ENCODE measurements around the gene SLC1A2.

DNA sequence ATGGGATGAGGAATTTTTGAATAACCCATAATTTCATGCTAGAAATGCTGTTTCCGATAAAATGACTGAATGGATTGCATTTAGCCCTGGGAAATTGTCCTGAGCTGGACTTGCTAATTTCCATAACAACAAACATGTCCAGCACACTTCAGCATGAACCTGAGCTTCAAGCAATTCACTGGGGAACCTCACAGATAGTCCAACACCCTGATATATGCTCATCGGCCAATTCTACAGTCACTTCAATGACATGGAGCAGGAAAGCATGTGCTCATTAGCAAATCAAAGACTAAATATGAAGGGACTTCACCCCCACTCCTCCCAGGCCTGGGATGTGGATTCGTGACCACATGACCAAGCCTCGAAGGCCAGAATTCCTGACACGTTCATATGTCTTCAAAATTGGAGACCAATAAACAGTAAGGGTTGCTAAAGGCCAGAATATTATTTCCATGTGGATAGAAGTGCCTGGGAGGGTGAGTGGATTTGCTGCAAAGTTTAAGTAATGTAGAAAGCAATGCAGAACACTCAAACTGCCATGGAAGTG, 131.9 kb downstream of the SLC1A2 start:
- TF ChIP-seq, protein P1, sequence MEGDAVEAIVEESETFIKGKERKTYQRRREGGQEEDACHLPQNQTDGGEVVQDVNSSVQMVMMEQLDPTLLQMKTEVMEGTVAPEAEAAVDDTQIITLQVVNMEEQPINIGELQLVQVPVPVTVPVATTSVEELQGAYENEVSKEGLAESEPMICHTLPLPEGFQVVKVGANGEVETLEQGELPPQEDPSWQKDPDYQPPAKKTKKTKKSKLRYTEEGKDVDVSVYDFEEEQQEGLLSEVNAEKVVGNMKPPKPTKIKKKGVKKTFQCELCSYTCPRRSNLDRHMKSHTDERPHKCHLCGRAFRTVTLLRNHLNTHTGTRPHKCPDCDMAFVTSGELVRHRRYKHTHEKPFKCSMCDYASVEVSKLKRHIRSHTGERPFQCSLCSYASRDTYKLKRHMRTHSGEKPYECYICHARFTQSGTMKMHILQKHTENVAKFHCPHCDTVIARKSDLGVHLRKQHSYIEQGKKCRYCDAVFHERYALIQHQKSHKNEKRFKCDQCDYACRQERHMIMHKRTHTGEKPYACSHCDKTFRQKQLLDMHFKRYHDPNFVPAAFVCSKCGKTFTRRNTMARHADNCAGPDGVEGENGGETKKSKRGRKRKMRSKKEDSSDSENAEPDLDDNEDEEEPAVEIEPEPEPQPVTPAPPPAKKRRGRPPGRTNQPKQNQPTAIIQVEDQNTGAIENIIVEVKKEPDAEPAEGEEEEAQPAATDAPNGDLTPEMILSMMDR (IDR thresholded peaks at IDR 0.05), result no peak
- no peak for TF ChIP-seq POLR2A (IDR thresholded peaks at IDR 0.05)
- TF ChIP-seq POLR2AphosphoS5 (IDR thresholded peaks at IDR 0.05), result no peak

Data from breast epithelium (tissue), 3 donors.